Measurements from ENCODE around the gene SLC22A4.

The SLC22A4 gene

GRCh38 chr5:132280371-132281240 lies 13.6 kb upstream of the SLC22A4 start:
- TF ChIP-seq, protein P1, sequence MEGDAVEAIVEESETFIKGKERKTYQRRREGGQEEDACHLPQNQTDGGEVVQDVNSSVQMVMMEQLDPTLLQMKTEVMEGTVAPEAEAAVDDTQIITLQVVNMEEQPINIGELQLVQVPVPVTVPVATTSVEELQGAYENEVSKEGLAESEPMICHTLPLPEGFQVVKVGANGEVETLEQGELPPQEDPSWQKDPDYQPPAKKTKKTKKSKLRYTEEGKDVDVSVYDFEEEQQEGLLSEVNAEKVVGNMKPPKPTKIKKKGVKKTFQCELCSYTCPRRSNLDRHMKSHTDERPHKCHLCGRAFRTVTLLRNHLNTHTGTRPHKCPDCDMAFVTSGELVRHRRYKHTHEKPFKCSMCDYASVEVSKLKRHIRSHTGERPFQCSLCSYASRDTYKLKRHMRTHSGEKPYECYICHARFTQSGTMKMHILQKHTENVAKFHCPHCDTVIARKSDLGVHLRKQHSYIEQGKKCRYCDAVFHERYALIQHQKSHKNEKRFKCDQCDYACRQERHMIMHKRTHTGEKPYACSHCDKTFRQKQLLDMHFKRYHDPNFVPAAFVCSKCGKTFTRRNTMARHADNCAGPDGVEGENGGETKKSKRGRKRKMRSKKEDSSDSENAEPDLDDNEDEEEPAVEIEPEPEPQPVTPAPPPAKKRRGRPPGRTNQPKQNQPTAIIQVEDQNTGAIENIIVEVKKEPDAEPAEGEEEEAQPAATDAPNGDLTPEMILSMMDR (IDR thresholded peaks at IDR 0.05; ENCODE audit: low read depth, low read length), result no peak
- no peak for DNase-seq (ENCODE audit: extremely low read depth, low read depth)

GRCh38 chr5:132281856-132282614 lies 12.2 kb upstream of the SLC22A4 start:
- DNase-seq (ENCODE audit: extremely low read depth, low read depth), result no peak
- TF ChIP-seq, protein P1 (IDR thresholded peaks at IDR 0.05; ENCODE audit: low read depth, low read length), result no peak

DNA sequence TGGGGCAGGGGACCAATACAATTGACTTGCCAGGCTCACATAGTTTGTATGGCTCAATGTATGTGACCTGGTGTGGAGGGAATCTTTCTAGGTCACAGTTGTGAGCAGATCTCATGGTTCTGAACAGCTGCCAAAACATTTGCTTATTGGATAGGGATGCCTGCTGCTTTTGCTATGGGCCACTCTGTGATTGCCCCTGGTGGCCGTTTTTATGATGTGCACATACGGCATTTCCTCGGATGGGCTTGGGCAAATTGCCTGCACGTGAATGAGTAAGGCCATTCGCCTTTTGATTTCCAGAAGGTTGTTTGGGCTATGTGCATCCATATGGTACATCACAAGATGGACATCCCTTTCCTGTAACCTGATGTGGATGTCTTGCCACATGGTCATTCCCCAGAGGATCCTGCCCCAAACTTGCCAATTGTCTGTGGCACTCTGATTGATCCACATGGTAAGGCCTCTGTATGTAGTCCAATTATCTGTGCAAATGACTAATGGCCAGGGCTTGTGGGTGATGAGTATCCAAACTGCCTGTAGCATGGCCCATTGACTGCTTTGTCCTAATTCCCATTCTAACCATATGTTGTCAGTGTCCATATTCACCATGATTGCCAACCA lies 10.7 kb upstream of the SLC22A4 start:
- DNase-seq (ENCODE audit: extremely low read depth, low read depth), result no peak

DNA sequence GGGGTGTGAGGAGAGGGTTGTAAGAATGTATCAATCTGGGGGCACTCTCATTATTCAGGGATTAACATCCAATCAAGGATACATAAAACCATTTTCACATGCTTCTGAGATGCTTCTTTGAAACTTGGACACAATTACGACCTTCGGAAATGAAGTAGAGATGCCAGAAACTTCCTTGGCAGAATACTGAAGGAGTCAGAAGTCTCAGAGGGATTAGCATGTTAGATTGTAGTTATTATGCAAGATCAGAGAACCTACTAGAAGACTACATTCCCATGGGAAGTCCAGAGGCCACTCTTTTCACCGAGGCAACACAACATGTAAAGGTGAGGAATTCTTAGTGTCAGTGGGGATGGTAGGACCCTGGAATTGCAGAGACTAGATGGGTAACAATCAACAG lies 5.1 kb upstream of the SLC22A4 start:
- no peak for DNase-seq (ENCODE audit: extremely low read depth, low read depth)
- TF ChIP-seq, protein P1 (IDR thresholded peaks at IDR 0.05; ENCODE audit: low read depth, low read length), result no peak

More for the DNA sequence above, 10.7 kb upstream of the SLC22A4 start:
- TF ChIP-seq, protein P1 (IDR thresholded peaks at IDR 0.05; ENCODE audit: low read depth, low read length), result peak; percentile 46

GRCh38 chr5:132291026-132291425 lies 3.2 kb upstream of the SLC22A4 start:
- TF ChIP-seq, protein P1 (IDR thresholded peaks at IDR 0.05; ENCODE audit: low read depth, low read length), result no peak
- DNase-seq (ENCODE audit: extremely low read depth, low read depth), result no peak

DNA sequence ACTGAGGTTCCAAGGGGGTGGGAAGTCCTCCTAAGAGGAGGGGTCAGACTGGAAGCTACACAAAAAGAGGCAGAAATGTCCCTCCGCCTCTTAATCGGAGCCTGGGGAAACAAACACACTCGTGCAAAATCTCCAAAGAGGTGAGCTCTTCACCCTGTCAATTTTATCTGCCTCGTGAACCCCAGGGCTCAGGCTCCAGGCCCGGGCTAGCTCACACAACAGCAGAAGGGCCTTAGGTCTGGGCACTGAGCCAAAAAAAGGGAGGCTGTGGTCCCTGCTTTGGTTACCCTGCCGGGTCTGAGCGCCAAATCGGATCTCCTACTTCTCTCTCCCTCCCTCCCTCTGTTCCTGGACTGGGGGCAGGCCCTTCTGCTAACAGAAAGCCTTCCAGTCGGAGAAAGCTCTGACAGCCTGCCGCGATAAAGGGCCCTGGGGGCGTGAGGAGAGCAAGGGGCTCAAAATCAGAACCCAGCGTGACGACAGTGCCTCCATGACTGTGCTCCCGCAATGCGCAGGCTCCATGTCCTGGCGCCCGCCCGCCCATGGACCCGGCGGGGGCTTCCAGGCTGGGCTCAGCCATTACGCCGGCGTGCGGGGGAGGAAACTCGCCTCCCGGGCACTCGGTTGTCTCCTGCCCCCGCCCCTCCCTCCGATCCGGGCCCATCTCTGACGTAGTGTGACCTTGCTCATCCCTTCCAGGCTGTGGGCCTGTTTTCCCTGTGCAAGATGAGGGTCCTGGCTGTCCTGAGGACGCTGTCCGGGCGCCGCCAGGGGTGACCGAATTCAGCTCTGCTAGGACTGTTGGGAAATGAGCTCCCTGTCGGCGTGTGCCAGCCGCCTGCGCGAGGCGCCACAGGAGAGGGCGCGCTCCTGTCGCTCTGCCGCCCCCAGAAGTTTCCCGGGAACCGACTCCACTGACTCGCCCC lies 865 bp upstream of the SLC22A4 start:
- TF ChIP-seq, protein P1 (IDR thresholded peaks at IDR 0.05; ENCODE audit: low read depth, low read length), result peak; percentile 28
- DNase-seq (ENCODE audit: extremely low read depth, low read depth), result peak; percentile 67

Measured in AG09319 (cell line).